ENCODE measurements around the gene UNK.
"Not testable (repeated sequence)": the region's sequence is repeated elsewhere in the genome, so short reads cannot be mapped to it uniquely, and the experiment has no call there.

UNK gene

GRCh38 chr17:75753514-75754377 lies 30.9 kb upstream of the UNK start:
- peak in 2 of 3 donors; percentile 50 to 58 for DNase-seq (ENCODE audit: low read depth in 3 of 3, low spot score in 1 of 3)

- DNase-seq (ENCODE audit: low read depth in 3 of 3, low spot score in 1 of 3): no peak
Measured at GRCh38 chr17:75754378-75755204, 30.0 kb upstream of the UNK start.

- DNase-seq (ENCODE audit: low read depth in 3 of 3, low spot score in 1 of 3): no peak
Measured at GRCh38 chr17:75755205-75755901, 29.3 kb upstream of the UNK start.

GRCh38 chr17:75755990-75756389 lies 28.6 kb upstream of the UNK start:
- DNase-seq (ENCODE audit: low read depth in 3 of 3, low spot score in 1 of 3): no peak

DNA sequence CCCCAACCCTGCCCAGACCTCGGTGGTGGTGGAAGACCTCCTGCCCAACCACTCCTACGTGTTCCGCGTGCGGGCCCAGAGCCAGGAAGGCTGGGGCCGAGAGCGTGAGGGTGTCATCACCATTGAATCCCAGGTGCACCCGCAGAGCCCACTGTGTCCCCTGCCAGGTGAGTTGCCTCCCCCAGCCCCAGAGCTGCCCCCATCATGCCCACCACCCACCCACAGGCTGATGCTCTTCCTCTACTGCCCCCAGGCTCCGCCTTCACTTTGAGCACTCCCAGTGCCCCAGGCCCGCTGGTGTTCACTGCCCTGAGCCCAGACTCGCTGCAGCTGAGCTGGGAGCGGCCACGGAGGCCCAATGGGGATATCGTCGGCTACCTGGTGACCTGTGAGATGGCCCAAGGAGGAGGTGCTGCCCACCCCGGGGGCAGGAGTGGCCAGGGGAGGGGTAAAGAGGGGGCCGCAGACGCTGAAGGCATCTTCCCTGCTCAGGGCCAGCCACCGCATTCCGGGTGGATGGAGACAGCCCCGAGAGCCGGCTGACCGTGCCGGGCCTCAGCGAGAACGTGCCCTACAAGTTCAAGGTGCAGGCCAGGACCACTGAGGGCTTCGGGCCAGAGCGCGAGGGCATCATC lies 28.0 kb upstream of the UNK start:
- no peak for DNase-seq (ENCODE audit: low read depth in 3 of 3, low spot score in 1 of 3)

GRCh38 chr17:75757086-75757681 lies 27.4 kb upstream of the UNK start:
- DNase-seq (ENCODE audit: low read depth in 3 of 3, low spot score in 1 of 3): no peak

DNA sequence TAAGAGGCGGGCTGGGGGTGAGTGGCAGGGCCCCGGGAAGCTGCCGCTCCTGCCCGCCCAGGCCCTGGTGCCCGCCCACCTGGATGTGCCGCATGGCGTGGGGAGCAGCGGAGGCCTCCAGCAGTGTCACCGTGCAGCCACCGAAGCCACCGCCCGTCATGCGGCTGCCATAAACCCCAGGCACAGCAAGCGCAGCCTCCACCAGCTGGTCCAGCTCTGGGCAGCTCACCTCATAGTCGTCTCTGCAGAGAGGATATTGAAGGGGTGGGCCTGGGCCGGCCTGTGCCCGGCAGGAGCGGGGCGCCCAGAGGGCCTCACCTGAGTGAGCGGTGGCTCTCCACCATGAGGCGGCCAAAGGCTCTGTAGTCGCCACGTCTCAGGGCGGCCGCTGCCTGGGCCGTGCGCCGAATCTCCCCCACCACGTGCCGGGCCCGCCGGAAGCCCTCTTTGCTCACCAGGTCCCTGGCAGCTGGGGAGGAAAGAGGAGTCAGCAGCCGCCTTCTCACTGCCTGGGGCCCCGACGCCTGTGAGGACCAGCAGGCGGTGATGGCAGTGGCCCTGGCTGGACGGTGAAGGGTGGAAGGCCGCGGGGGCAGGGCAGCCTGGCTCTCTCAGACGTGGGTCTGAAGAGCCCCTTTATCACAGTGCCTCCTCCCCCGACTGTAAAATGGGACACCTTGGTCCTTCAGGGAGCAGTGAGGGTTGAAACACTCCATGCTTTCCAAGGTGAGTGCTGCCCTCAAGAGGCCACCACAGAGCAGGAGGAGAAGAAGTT lies 26.3 kb upstream of the UNK start:
- no peak for DNase-seq (ENCODE audit: low read depth in 3 of 3, low spot score in 1 of 3)

DNA sequence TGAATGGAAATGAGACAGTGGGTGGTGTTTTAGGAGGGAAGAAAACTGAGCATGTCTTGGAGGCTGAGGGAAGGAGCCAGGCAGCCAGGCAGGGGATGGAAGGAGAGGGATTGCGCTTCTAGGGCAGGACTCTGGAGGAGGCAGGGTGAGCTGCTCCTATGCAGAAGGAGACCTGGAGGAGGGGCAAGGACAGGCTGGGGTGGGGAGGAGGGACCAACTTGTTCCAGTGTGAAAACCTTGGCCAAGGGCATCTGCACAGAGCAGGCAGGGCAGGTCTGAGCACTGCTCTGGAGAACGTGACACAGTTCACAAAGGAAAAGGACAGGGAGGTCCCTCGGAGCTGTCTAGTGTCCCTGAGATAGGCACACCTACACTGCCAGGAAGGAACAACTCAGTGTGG lies 25.1 kb upstream of the UNK start:
- no peak for DNase-seq (ENCODE audit: low read depth in 3 of 3, low spot score in 1 of 3)

DNA sequence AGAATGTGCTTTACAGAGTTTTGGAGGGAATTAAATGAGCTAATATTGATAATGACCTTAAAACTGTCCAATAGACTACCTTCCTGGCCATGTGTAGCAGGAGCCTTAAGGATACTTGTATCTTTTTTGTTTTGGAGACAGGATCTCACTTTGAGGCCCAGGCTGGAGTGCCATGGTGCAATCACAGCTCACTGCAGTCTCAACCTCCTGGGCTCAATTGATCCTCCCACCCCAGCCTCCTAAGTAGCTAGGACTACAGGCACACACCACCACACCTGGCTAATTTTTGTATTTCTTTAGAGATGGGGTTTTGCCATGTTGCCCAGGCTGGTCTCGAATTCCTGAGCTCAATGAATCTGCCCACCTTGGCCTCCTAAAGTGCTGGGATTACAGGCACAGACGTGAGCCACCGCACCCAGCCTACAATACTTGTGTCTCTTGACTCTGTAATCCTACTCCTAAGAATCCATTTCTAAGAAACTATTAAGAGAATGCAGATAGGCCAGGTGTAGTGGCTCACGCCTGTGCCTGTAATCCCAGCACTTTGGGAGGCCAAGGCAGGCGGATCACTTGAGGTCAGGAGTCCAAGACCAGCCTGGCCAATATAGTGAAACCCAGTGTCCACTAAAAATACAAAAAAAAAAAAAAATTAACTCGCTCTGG lies 24.5 kb upstream of the UNK start:
- not testable (repeated sequence) for DNase-seq (ENCODE audit: low read depth in 3 of 3, low spot score in 1 of 3)

- DNase-seq (ENCODE audit: low read depth in 3 of 3, low spot score in 1 of 3): no peak
Measured at GRCh38 chr17:75762513-75763268, 21.9 kb upstream of the UNK start.

- DNase-seq (ENCODE audit: low read depth in 3 of 3, low spot score in 1 of 3): no peak
Measured at GRCh38 chr17:75763269-75763607, 21.4 kb upstream of the UNK start.

DNA sequence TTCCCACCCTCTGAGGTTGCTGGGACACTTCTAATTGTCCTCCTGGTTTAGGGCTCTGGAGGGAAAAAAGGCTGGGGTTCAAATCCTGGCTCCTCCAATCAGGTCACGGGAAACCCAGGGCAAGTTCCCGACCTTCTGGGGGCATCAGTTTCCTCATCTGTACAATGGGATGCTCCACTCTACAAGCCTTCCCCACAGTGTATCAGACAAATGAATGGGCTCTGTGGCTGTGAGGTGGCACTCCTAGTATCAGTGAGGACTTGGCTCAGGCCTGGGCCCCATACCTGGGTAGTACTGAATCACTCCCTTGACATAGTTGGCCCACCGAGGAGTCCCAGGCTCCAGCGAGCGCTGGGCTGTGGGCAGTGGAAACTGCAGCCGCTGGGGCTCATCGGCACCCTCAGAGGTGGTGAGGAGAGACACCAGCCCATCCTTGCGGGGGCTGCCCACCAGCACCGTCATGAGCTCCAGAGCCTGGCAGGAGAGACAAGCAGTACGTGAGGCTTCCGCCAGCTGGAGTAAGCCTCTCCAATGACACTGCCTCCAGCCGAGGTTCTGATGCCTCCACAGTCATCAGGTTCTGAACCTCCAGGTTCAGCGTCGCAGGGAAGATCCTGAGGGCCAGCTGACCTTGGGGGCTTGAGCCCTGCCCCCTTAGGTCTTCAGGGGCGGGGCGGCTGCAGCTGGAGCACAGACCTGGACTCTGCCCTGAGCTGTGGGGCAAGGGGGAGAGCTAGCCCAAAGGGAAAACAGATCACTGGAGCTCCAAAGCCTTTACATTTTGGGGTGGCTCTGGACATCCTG lies 20.8 kb upstream of the UNK start:
- no peak for DNase-seq (ENCODE audit: low read depth in 3 of 3, low spot score in 1 of 3)

DNA sequence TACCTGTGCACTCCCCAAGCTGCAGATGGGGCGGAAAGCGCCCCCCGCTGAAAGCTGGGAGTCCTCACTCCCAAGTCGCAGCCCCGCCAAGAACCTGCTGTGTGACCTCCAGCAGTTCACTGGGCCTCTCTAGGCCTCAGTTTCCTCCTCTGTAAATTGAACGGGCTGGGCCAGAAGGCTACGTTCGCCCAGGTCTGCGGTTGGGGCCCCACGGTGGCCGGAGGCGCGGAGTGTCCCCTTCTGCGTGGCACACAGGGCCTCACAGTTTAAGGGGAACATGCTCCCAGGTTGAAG lies 20.2 kb upstream of the UNK start:
- DNase-seq (ENCODE audit: low read depth in 3 of 3, low spot score in 1 of 3): no peak

GRCh38 chr17:75764711-75765421 lies 19.7 kb upstream of the UNK start, which contains the start of gene GALK1:
Gene GALK1 (minus strand): TSS chr17:75765192. CDS start chr17:75765136, 56 bp downstream.
- peak; percentile 48 to 59 (median 55) for DNase-seq (ENCODE audit: low read depth in 3 of 3, low spot score in 1 of 3)

- DNase-seq (ENCODE audit: low read depth in 3 of 3, low spot score in 1 of 3): no peak
Measured at GRCh38 chr17:75765981-75766380, 18.6 kb upstream of the UNK start.

- no peak for DNase-seq (ENCODE audit: low read depth in 3 of 3, low spot score in 1 of 3)
Measured at GRCh38 chr17:75767881-75768280, 16.7 kb upstream of the UNK start.

- DNase-seq (ENCODE audit: low read depth in 3 of 3, low spot score in 1 of 3): no peak
Measured at GRCh38 chr17:75769536-75769935, 15.1 kb upstream of the UNK start.

Measured in stimulated activated CD4-positive, alpha-beta T cell treated with anti-CD3 and anti-CD28 coated beads, TNF-alpha, amount 100 ng/mL, for 1 hour (primary cell).